C4-2B (cell line): ENCODE measurements around the gene THOP1.

ENCODE experiments used
- ZFX ChIP-seq: fragments of 450-650 bp; IDR thresholded peaks from 2 replicates; pipeline ENCODE4 v1.6.1; 2017
- TF ChIP-seq, protein P1 (sequence below): fragments of 450-650 bp; conservative IDR thresholded peaks from 2 replicates; pipeline ENCODE4 v1.5.1; 2017; ENCODE audit warnings: mild to moderate bottlenecking

DNA sequence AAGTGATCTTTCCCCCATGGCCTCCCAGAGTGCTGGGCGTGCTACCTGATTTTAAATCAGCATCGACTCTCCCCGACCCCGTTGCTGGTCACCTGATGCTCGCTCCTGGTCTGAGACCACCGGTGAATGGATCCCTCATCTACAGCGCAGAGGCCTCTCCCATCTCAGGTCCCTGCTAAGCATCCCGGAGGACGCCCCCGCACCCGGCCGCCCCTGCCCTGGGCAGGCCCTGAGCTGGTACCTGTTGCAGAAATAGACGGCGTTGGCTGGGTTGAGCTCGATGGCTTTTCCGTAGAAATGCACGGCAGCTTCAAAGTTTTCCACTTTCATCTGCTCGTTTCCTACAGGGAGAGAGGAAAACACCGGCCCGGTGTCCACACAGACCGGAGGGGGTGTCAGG, 20.4 kb upstream of the THOP1 start:
- TF ChIP-seq, protein P1, sequence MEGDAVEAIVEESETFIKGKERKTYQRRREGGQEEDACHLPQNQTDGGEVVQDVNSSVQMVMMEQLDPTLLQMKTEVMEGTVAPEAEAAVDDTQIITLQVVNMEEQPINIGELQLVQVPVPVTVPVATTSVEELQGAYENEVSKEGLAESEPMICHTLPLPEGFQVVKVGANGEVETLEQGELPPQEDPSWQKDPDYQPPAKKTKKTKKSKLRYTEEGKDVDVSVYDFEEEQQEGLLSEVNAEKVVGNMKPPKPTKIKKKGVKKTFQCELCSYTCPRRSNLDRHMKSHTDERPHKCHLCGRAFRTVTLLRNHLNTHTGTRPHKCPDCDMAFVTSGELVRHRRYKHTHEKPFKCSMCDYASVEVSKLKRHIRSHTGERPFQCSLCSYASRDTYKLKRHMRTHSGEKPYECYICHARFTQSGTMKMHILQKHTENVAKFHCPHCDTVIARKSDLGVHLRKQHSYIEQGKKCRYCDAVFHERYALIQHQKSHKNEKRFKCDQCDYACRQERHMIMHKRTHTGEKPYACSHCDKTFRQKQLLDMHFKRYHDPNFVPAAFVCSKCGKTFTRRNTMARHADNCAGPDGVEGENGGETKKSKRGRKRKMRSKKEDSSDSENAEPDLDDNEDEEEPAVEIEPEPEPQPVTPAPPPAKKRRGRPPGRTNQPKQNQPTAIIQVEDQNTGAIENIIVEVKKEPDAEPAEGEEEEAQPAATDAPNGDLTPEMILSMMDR, result no peak
- no peak for TF ChIP-seq ZFX
